ENCODE data around the gene USP33.

DNA sequence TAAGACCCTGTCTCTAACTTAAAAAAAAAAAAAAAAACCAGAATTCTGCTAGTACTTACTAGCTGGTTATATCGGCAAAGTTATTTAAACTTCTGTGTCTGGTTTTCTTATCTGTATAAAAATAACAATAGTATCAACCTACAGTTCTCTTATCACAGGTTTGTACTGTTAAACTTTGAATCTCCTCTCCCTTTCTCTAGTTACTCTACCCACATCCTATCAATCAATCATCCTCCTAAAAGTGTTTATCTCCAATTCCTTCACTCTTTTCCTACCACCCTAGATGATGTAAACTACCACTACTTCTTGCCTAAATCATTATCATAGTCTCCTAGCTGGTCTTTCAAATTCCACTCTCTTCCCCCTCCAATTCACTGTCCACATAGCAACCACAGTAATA lies 27.6 kb downstream of the USP33 start:
- TF ChIP-seq POLR2A (IDR thresholded peaks at IDR 0.05), result no peak
- TF ChIP-seq, protein P1, sequence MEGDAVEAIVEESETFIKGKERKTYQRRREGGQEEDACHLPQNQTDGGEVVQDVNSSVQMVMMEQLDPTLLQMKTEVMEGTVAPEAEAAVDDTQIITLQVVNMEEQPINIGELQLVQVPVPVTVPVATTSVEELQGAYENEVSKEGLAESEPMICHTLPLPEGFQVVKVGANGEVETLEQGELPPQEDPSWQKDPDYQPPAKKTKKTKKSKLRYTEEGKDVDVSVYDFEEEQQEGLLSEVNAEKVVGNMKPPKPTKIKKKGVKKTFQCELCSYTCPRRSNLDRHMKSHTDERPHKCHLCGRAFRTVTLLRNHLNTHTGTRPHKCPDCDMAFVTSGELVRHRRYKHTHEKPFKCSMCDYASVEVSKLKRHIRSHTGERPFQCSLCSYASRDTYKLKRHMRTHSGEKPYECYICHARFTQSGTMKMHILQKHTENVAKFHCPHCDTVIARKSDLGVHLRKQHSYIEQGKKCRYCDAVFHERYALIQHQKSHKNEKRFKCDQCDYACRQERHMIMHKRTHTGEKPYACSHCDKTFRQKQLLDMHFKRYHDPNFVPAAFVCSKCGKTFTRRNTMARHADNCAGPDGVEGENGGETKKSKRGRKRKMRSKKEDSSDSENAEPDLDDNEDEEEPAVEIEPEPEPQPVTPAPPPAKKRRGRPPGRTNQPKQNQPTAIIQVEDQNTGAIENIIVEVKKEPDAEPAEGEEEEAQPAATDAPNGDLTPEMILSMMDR (IDR thresholded peaks at IDR 0.05), result no peak
